Skeletal muscle satellite cell (primary cell): ENCODE data around the gene KCTD16.

Source experiments
- H3K27me3 ChIP-seq: 2 replicates; pipeline ENCODE4 v1.7.0; 2013; ENCODE audit warnings: low read length; ENCODE audit not compliant: control insufficient read depth, insufficient read depth
- H3K36me3 ChIP-seq: 2 replicates; pipeline ENCODE4 v1.7.0; 2013; ENCODE audit warnings: mild to moderate bottlenecking, control low read depth, low read length; ENCODE audit not compliant: insufficient read depth
- H3K4me1 ChIP-seq: 2 replicates; pipeline ENCODE4 v1.7.0; 2013; ENCODE audit warnings: low read length; ENCODE audit not compliant: control insufficient read depth, insufficient read depth
- H3K4me2 ChIP-seq: 2 replicates; pipeline ENCODE4 v1.7.0; 2013; ENCODE audit warnings: mild to moderate bottlenecking, low read length
- H3K4me3 ChIP-seq: 2 replicates; pipeline ENCODE4 v1.7.0; 2013; ENCODE audit warnings: low read length
- H3K9ac ChIP-seq: 2 replicates; pipeline ENCODE4 v1.7.0; 2013; ENCODE audit warnings: mild to moderate bottlenecking, low read depth, low read length, moderate library complexity
- H3K9me3 ChIP-seq: replicated peaks from 2 replicates; pipeline ENCODE4 v1.7.0; 2013; ENCODE audit warnings: mild to moderate bottlenecking, control low read depth, low read length

KCTD16 gene

GRCh38 chr5:144469106-144469505 is 298.4 kb downstream of the KCTD16 start:
- Histone ChIP-seq H3K4me3 (no peak overlapping the region), H3K4me1 (peaks cover 22% of the 10 kb centered on the region), H3K4me2 (peak overlapping the region; percentile 30), H3K9ac (peak overlapping the region; percentile 59), H3K9me3 (no peaks in the 10 kb centered on the region), H3K36me3 (no peaks in the 10 kb centered on the region), H3K27me3 (no peaks in the 10 kb centered on the region)

DNA sequence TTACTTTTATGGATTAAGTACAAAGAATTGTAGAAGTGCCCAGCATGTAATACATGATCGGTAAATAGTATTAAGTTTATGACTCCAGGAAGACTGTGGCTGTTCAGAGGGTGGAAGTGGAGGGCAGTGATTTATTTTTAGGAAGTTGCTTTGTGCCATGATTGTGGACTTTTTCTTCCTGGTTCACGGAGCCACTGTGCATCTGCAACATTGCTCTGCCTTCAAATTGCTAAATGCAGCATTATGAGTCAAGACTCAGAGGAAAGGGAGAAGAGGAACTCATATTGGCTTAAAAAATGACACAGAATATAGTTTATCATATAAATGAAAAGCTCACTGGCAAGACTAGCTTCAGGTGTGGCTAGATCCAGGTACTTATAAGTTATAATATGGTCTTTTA is 301.5 kb downstream of the KCTD16 start:
- Histone ChIP-seq H3K27me3 (no peaks in the 10 kb centered on the region), H3K4me2 (no peak overlapping the region), H3K4me1 (peaks cover 22% of the 10 kb centered on the region), H3K4me3 (no peak overlapping the region), H3K9me3 (no peaks in the 10 kb centered on the region), H3K36me3 (no peaks in the 10 kb centered on the region), H3K9ac (no peak overlapping the region)

DNA sequence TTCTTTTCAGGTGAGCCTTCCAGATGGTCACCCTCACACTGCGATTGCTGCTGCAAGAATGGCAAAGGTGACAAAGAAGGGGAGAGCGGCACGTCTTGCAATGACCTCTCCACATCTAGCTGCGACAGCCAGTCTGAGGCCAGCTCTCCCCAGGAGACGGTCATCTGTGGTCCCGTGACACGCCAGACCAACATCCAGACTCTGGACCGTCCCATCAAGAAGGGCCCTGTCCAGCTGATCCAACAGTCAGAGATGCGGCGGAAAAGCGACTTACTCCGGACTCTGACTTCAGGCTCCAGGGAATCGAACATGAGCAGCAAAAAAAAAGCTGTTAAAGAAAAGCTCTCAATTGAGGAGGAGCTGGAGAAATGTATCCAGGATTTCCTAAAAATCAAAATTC is 303.0 kb downstream of the KCTD16 start:
- Histone ChIP-seq H3K9ac (no peak overlapping the region), H3K9me3 (no peaks in the 10 kb centered on the region), H3K4me3 (no peak overlapping the region), H3K27me3 (no peaks in the 10 kb centered on the region), H3K36me3 (no peaks in the 10 kb centered on the region), H3K4me1 (peaks cover 10% of the 10 kb centered on the region), H3K4me2 (no peak overlapping the region)

- Histone ChIP-seq H3K4me2 (no peak overlapping the region), H3K27me3 (no peaks in the 10 kb centered on the region), H3K36me3 (no peaks in the 10 kb centered on the region), H3K9me3 (no peaks in the 10 kb centered on the region), H3K4me3 (no peak overlapping the region), H3K9ac (no peak overlapping the region), H3K4me1 (peaks cover under 1% of the 10 kb centered on the region)
Observed at GRCh38 chr5:144478565-144478964, 307.9 kb downstream of the KCTD16 start.

DNA sequence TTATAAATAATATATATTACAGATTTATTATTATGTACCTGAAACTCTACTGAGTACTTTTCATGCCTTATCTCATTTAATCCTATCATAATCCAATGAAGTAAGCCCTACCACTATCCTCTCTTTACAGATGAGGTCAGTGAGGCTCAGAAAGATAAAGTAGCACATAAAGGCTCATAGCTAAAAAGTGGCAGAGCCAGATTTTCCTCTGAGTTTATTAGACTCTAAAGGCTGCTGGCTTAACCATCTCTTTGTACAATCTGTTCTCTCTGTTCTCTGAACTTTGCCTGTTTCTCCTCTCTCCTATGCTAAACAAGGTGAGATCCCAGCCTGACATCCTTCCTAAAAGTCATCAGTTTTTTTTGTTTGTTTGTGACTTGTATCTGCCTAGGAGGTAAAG is 311.2 kb downstream of the KCTD16 start:
- no peaks in the 10 kb centered on the region for H3K9me3 ChIP-seq
- no peaks in the 10 kb centered on the region for H3K27me3 ChIP-seq
- no peak overlapping the region for H3K4me3 ChIP-seq
- H3K4me2 ChIP-seq: no peak overlapping the region
- peaks cover 12% of the 10 kb centered on the region for H3K4me1 ChIP-seq
- no peaks in the 10 kb centered on the region for H3K36me3 ChIP-seq
- no peak overlapping the region for H3K9ac ChIP-seq

- Histone ChIP-seq H3K36me3 (no peaks in the 10 kb centered on the region), H3K4me3 (no peak overlapping the region), H3K4me2 (peak overlapping the region; percentile 40), H3K9ac (no peak overlapping the region), H3K27me3 (no peaks in the 10 kb centered on the region), H3K9me3 (no peaks in the 10 kb centered on the region), H3K4me1 (peaks cover 24% of the 10 kb centered on the region)
Observed at GRCh38 chr5:144484124-144484897, 313.6 kb downstream of the KCTD16 start.

DNA sequence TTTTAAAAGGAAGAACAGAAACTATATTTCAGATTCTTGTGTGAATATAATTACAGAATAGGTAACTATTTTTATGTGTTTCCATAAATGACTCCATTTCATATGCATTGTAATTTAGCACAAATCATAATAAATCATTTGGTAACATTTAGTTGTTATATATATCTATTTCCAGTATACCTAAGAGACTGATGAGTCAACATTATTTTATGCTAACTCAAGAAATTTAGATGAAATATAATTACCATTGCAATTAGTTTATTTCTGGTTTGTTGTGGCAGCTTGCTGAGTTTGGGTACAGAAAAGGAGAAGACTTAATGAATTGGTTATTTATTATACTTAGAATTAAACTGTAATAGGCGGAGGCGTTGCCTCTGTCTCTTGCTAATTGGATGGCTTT is 314.9 kb downstream of the KCTD16 start:
- Histone ChIP-seq H3K4me1 (peaks cover 24% of the 10 kb centered on the region), H3K9me3 (no peaks in the 10 kb centered on the region), H3K4me3 (no peak overlapping the region), H3K9ac (no peak overlapping the region), H3K27me3 (no peaks in the 10 kb centered on the region), H3K36me3 (no peaks in the 10 kb centered on the region), H3K4me2 (no peak overlapping the region)

DNA sequence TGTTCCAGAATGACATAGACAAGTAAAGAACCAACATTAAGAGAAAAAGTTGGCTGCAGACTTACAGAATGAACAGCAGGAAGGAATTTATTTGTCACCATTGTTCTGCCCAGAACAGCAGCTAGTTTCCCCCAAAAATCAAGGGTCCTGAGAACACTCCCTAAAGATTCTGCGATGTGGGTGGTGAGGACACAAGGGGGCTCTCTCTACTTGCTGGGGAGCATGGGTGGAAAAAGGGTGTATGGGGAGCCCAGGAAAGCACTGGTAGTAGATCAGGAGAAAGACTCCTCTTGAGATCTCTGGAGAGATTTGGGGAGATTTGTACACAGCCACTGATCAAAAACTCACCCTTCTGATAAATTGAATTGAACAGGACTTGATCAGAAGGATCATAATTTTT is 316.5 kb downstream of the KCTD16 start:
- Histone ChIP-seq H3K36me3 (no peaks in the 10 kb centered on the region), H3K4me3 (no peak overlapping the region), H3K27me3 (no peaks in the 10 kb centered on the region), H3K9me3 (no peaks in the 10 kb centered on the region), H3K4me2 (no peak overlapping the region), H3K4me1 (peaks cover 24% of the 10 kb centered on the region), H3K9ac (no peak overlapping the region)

DNA sequence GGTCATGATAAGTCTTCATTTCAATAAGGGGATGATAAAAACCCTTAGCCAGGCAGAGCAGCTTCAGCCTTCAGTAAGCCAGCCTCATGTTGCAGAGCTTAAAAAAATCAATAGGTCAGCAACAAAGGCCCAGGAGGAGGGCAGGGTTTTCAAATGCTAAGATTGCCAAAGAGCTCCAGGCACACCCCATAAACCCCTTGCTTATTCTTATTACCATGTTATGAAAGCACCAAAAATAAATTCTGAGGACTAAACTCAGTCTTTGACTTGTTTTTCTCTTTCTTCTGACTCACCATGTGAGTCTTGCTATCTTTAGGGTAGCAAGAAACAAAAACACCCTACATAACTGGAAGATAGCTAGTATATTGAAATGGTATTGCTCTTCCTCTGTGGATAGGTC is 317.1 kb downstream of the KCTD16 start:
- Histone ChIP-seq H3K9me3 (no peaks in the 10 kb centered on the region), H3K4me3 (no peak overlapping the region), H3K9ac (no peak overlapping the region), H3K36me3 (no peaks in the 10 kb centered on the region), H3K4me1 (peaks cover 24% of the 10 kb centered on the region), H3K27me3 (no peaks in the 10 kb centered on the region), H3K4me2 (no peak overlapping the region)

GRCh38 chr5:144503123-144503522 is 332.4 kb downstream of the KCTD16 start:
- Histone ChIP-seq H3K4me3 (no peak overlapping the region), H3K4me1 (no peaks in the 10 kb centered on the region), H3K27me3 (no peaks in the 10 kb centered on the region), H3K9me3 (no peaks in the 10 kb centered on the region), H3K4me2 (no peak overlapping the region), H3K9ac (no peak overlapping the region), H3K36me3 (no peaks in the 10 kb centered on the region)

- H3K4me1 ChIP-seq: no peaks in the 10 kb centered on the region
- H3K4me2 ChIP-seq: no peak overlapping the region
- H3K4me3 ChIP-seq: no peak overlapping the region
- H3K9me3 ChIP-seq: no peaks in the 10 kb centered on the region
- no peak overlapping the region for H3K9ac ChIP-seq
- H3K27me3 ChIP-seq: no peaks in the 10 kb centered on the region
- no peaks in the 10 kb centered on the region for H3K36me3 ChIP-seq
Observed at GRCh38 chr5:144504929-144505577, 334.4 kb downstream of the KCTD16 start.
